Ecto neural progenitor cell (in vitro differentiated cells): Measurements from ENCODE around the gene FBXL12.
"Not testable (repeated sequence)": the region's sequence is repeated elsewhere in the genome, so short reads cannot be mapped to it uniquely, and the experiment has no call there.

ENCODE experiments used
- DNase-seq: peaks from one replicate; pipeline ENCODE4 v3.0.0-alpha.2; 2018; ENCODE audit warnings: low spot score

FBXL12 gene

GRCh38 chr19:9792206-9793070 lies 26.4 kb downstream of the FBXL12 start:
- DNase-seq: peak; percentile 98

GRCh38 chr19:9791552-9792205 lies 27.2 kb downstream of the FBXL12 start:
- peak; percentile 99 for DNase-seq

GRCh38 chr19:9791073-9791367 lies 27.9 kb downstream of the FBXL12 start:
- not testable (repeated sequence) for DNase-seq

- DNase-seq: not testable (repeated sequence)
Measured at GRCh38 chr19:9789579-9789978, 29.3 kb downstream of the FBXL12 start.

- no peak for DNase-seq
Measured at GRCh38 chr19:9789066-9789465, 29.8 kb downstream of the FBXL12 start.

GRCh38 chr19:9788604-9789003 lies 30.3 kb downstream of the FBXL12 start:
- DNase-seq: not testable (repeated sequence)

GRCh38 chr19:9786819-9787218 lies 32.1 kb downstream of the FBXL12 start:
- no peak for DNase-seq

GRCh38 chr19:9786342-9786741 lies 32.5 kb downstream of the FBXL12 start:
- DNase-seq: no peak

GRCh38 chr19:9785367-9786331 lies 33.2 kb downstream of the FBXL12 start:
- DNase-seq: peak; percentile 99

GRCh38 chr19:9784163-9784496 lies 34.7 kb downstream of the FBXL12 start:
- DNase-seq: not testable (repeated sequence)

GRCh38 chr19:9782338-9782737 lies 36.5 kb downstream of the FBXL12 start:
- no peak for DNase-seq

- peak; percentile 94 for DNase-seq
Measured at GRCh38 chr19:9768175-9769112, 50.4 kb downstream of the FBXL12 start, which contains the start of gene ZNF846. TSS of gene ZNF846 (minus strand) at chr19:9768738. CDS start at chr19:9764950, 3,788 bp downstream.
